Erythroblast (primary cell): Measurements from ENCODE around the gene CCNB1.

Experiments
- GATA1 ChIP-seq: IDR thresholded peaks from 2 replicates; pipeline ENCODE4 v1.6.1; 2011; ENCODE audit warnings: low read depth, mild to moderate bottlenecking, control low read depth, low read length, moderate library complexity
- POLR2A ChIP-seq: IDR thresholded peaks from 2 replicates; pipeline ENCODE4 v1.6.1; 2011; ENCODE audit warnings: mild to moderate bottlenecking, low read length

GRCh38 chr5:69219939-69220338 is 53.0 kb downstream of the CCNB1 start:
- TF ChIP-seq POLR2A, result no peak
- TF ChIP-seq GATA1, result no peak
